Ascending aorta (tissue), 2 donors: ENCODE data around the gene GLMP. TPM values are rescaled to one million over a fixed set of nuclear protein-coding genes. Genes with fewer than 3 reads are reported as not detected.

Experiments
- DNase-seq, 2 donors: peaks; one replicate each; pipeline ENCODE4 v3.0.0-alpha.2; 2019; ENCODE audit warnings: low spot score in 2 of 2
- H3K27ac ChIP-seq, 2 donors: fragments of 200-600 bp; sonication (generic); one replicate each; pipeline ENCODE4 v1.5.1; 2016 to 2017; ENCODE audit warnings: mild to moderate bottlenecking in 1 of 2
- H3K27me3 ChIP-seq: fragments of 200-600 bp; sonication (generic); one replicate; pipeline ENCODE4 v1.5.1; 2017
- H3K36me3 ChIP-seq, 2 donors: fragments of 200-600 bp; sonication (generic); one replicate each; pipeline ENCODE4 v1.5.1; 2016
- H3K4me1 ChIP-seq, 2 donors: fragments of 200-600 bp; sonication (generic); one replicate each; pipeline ENCODE4 v1.5.1; 2016 to 2017; ENCODE audit warnings: mild to moderate bottlenecking in 1 of 2
- H3K4me3 ChIP-seq, 2 donors: fragments of 200-600 bp; sonication (generic); one replicate each; pipeline ENCODE4 v1.5.1; 2016 to 2017; ENCODE audit warnings: mild to moderate bottlenecking in 1 of 2
- H3K9me3 ChIP-seq, 2 donors: fragments of 200-600 bp; sonication (generic); one replicate each; pipeline ENCODE4 v1.5.1; 2016
- CTCF ChIP-seq, 3 experiments: fragments of 200-600 bp in 2 of 3; fragments of 450-650 bp in 1 of 3; sonication (generic) in 2 of 3; IDR thresholded peaks; one replicate each; pipeline ENCODE4 v1.5.1; 2016 to 2019; ENCODE audit warnings: antibody characterized with exemption in 3 of 3, mild to moderate bottlenecking in 1 of 3, moderate library complexity in 1 of 3
- intact Hi-C: fragments of 100-400 bp; cut with DNase I; formaldehyde crosslinking; loops from one replicate; pipeline ENCODE4 v1.15.1; 2023
- total RNA-seq: library from RNA; depleted of rRNA; stranded (reverse); fragments of >200 nt; gene quantifications from one replicate; pipeline ENCODE4 v1.1.0, GENCODE V29; 2016

Gene GLMP
- 58.0 TPM for total RNA-seq

GRCh38 chr1:156295391-156295947 lies at the start of gene GLMP:
GLMP (minus strand) TSS chr1:156295679; CDS start chr1:156295645, 34 bp downstream.
- Histone ChIP-seq H3K36me3 (no peaks in the 10 kb centered on the region), H3K4me1 (peaks cover 7 to 11% of the 10 kb centered on the region in 2 donors), H3K27me3 (no peaks in the 10 kb centered on the region), H3K27ac (peak within 1 kb of the TSS; percentile 35 to 49), H3K4me3 (peak within 1 kb of the TSS; percentile 72 to 73), H3K9me3 (no peaks in the 10 kb centered on the region)
- intact Hi-C loops: no loop called here
- no peak for TF ChIP-seq CTCF (IDR thresholded peaks at IDR 0.05)
- peak in 1 of 2 donors; percentile 77 for DNase-seq

- no peak for TF ChIP-seq CTCF (IDR thresholded peaks at IDR 0.05)
- Histone ChIP-seq H3K4me3 (no peak overlapping the region), H3K27me3 (no peaks in the 10 kb centered on the region), H3K9me3 (no peaks in the 10 kb centered on the region), H3K4me1 (no peaks in the 10 kb centered on the region), H3K36me3 (no peaks in the 10 kb centered on the region), H3K27ac (no peak overlapping the region)
- DNase-seq: no peak
- intact Hi-C loops: no loop called here
Measured at GRCh38 chr1:156344409-156344808, 48.9 kb upstream of the GLMP start.

GRCh38 chr1:156342166-156342955 lies 46.9 kb upstream of the GLMP start:
- intact Hi-C loops: no loop called here
- Histone ChIP-seq H3K4me3 (no peak overlapping the region), H3K36me3 (no peaks in the 10 kb centered on the region), H3K27me3 (no peaks in the 10 kb centered on the region), H3K4me1 (no peaks in the 10 kb centered on the region), H3K9me3 (no peaks in the 10 kb centered on the region), H3K27ac (no peak overlapping the region)
- TF ChIP-seq CTCF (IDR thresholded peaks at IDR 0.05): no peak
- DNase-seq: no peak

GRCh38 chr1:156338180-156338976 lies 42.9 kb upstream of the GLMP start, which contains the start of the genes CCT3 and TSACC:
CCT3 (minus strand) TSS chr1:156338292; CDS start chr1:156338184, 108 bp downstream.
TSACC (plus strand) TSS chr1:156338526; CDS start chr1:156339758, 1,232 bp downstream.
- peaks cover 14 to 23% of the 10 kb centered on the region in 2 donors for H3K36me3 ChIP-seq

More at GRCh38 chr1:156338180-156338976, 42.9 kb upstream of the GLMP start, which contains the start of the genes CCT3 and TSACC:
- intact Hi-C loops: loop anchor here (1.0 to 5.0 kb wide), 4 partner anchors 56 to 428 kb away; partner anchors contain the start of genes ISG20L2, MEF2D, METTL25B and PRCC
- Histone ChIP-seq H3K27me3 (no peaks in the 10 kb centered on the region), H3K4me1 (peaks cover 13% of the 10 kb centered on the region in 2 donors), H3K9me3 (no peaks in the 10 kb centered on the region), H3K27ac (peak within 1 kb of the TSS; percentile 74 to 82), H3K4me3 (peak within 1 kb of the TSS; percentile 79 to 83)
- DNase-seq: peak; percentile 99 to 100
- TF ChIP-seq CTCF (IDR thresholded peaks at IDR 0.05): no peak
